CD4-positive, alpha-beta T cell treated with Interleukin-4 for 1 hour (primary cell): ENCODE results near the gene ZNF592.

Source experiments
- DNase-seq, 2 donors: peaks; one replicate each; pipeline ENCODE4 v3.0.0-alpha.2; 2020 to 2022

The ZNF592 gene

DNA sequence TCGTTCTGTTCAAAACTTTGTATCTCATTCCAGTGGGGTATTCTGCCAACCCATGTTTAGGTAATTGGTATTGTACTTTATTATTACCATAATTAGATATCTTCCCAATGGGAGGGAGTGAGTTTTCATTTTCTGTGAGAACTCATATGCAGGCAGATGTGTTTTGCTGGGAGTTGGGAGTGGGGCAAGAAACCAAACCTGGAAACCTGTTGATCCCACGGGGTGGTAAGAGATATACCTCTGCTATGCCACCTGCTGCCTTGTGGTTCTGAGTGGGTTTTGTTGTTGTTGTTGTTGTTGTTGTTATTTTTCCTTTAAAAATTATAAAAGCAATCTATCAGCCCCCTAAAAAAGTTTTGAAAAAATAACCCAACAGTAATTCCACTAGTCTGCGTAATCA, 32.1 kb downstream of the ZNF592 start:
- no peak for DNase-seq

DNA sequence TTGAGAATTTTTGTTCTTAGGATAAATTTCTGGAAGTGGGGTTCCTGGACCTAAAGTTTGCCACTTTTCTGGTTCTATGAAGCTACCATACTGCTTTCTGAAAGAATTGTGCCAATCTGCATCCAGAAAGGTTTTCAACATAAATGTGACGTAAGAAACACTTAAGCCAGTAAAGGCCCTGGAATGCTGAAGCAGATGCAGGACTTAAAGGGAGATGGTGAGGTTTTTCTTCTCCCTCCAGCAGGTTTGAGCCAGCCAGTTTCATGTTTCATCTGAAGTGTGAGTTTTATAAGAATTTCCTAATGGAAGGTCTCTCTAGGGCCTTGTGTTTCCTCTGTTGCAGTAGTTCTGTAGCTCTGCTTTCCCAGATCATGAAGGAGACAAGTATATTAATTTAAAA, 33.1 kb downstream of the ZNF592 start:
- DNase-seq: no peak

DNA sequence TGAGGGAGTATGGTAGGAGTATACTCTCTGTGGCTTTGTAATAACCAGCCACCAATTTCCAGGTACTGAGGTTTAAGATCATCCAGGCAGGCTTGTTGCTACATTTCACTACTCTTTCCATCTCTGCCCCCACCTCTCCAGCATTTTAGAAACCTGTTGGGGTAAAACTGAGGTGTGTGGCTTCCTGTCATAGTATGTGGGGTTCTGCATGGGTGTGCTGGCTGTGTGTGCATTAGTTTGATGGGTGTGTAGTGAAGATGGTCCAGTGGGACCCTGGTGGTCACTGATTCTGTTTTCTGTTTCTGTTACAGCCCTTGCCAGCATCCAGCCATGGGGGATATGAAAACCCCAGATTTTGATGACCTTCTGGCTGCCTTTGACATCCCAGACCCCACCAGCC, 34.0 kb downstream of the ZNF592 start:
- DNase-seq: no peak

DNA sequence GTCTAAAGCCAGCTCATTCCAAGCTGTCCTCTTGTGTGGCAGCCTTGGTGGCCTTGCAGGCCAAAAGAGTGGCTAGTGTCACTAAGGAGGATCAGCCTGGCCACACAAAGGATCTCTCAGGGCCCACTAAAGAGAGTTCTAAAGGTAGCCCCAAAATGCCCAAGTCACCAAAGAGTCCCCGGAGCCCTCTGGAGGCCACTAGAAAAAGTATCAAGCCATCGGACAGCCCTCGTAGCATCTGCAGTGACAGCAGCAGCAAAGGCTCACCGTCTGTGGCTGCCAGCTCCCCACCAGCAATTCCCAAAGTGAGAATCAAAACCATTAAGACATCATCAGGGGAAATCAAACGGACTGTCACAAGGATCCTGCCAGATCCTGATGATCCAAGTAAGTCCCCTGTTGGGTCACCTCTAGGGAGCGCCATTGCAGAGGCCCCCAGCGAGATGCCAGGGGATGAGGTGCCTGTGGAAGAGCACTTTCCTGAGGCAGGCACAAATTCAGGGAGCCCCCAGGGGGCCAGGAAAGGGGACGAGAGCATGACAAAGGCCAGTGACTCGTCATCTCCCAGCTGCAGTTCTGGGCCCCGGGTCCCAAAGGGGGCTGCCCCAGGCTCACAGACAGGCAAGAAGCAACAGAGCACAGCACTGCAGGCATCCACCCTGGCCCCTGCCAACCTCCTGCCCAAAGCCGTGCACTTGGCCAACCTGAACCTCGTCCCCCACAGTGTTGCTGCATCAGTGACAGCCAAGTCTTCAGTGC, 35.3 kb downstream of the ZNF592 start:
- no peak for DNase-seq

DNA sequence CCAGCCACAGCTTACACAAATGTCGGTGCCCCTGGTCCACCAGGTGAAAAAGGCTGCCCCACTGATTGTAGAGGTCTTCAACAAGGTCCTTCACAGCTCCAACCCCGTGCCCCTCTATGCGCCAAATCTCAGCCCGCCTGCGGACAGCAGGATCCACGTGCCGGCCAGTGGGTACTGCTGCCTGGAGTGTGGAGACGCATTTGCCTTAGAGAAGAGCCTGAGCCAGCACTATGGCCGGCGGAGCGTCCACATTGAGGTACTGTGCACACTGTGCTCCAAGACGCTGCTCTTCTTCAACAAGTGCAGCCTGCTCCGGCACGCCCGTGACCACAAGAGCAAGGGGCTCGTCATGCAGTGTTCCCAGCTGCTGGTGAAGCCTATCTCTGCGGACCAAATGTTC, 35.9 kb downstream of the ZNF592 start:
- no peak for DNase-seq

DNA sequence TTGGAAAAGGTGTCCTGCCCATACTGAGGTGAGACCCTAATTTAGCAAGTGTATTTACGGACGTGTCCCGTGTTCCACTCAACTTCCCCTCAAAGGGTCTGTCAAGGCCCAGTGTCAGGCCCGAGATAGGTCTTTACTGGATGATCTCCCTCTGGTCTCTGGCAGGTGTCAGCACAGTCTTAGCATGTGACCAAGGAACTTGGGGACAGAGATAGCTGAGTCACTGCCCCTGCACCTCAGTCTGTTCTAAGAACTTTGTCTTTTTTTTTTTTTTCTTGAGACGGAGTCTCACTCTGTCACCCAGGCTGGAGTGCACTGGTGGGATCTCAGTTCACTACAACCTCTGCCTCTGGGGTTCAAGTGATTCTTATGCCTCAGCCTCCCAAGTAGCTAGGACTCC, 36.7 kb downstream of the ZNF592 start:
- no peak for DNase-seq

DNA sequence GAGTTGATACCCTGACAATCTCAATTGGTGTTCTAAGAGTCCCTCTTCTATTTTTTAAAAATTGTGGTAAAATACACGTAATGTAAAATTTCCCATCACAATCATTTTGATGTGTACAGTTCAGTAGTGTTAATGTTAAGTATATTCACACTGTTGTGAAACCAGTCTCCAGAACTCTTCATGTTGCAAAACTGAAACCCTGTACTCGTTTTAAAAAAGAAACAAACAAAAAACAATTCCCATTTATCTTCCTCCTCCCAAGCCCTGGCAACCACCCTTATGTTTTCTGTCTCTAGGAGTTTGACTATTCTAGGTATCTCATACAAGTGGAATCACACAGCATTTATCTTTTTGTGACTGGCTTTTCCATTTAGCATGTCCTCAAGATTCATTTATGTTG, 40.1 kb downstream of the ZNF592 start:
- DNase-seq: no peak

DNA sequence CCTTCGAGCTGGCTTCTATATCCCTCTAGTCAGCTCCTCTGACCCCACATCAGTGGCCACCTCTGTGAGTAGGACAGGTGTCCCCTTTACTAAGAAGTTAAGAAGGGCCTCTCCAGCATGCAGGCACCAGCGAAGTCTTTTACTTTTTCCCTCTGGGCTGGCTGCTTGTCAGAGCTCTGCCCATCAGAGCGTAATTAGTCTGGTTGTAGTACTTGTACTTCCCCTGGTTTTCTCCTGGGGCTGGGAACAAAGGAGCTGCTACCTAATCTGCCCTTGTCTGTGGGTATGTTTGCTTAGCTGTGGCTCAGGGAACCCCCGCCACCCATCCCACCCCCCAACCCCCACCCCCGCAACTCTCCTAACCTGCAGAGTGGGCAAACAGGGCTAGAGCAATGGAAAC, 41.4 kb downstream of the ZNF592 start:
- DNase-seq: no peak

DNA sequence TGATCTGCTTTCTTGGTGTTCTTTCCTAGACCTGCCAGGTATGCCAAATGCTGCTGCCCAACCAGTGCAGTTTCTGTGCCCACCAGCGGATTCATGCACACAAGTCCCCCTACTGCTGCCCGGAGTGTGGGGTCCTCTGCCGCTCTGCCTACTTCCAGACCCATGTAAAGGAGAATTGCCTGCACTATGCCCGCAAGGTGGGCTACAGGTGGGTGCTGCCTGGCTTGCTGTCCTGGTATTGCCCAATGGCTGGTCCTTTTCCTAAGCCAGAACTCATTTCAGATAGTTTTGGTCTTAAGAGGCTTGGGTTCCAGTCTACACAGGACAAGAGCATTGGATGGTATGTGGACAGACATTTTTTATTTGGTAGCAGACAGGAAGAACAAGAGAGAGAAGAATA, 42.3 kb downstream of the ZNF592 start:
- DNase-seq: no peak

DNA sequence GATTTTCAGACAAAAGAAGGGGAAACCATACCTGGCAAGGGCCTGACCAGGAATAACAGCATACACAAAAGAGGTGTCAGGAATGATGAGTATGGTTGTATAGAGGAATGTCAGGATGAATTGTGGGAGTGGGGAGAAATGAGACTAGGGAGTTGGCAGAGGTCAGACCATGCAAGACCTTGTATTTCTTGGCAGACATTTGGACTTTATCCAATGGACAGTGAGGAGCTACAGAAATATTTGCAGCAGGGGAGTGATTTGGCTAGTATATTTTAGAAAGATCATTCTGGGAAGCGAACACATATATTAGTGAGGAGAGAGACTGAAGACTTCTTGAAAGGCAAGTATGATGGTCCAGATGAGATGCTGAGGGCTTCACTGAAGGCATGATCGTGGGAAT, 43.4 kb downstream of the ZNF592 start:
- DNase-seq: no peak

DNA sequence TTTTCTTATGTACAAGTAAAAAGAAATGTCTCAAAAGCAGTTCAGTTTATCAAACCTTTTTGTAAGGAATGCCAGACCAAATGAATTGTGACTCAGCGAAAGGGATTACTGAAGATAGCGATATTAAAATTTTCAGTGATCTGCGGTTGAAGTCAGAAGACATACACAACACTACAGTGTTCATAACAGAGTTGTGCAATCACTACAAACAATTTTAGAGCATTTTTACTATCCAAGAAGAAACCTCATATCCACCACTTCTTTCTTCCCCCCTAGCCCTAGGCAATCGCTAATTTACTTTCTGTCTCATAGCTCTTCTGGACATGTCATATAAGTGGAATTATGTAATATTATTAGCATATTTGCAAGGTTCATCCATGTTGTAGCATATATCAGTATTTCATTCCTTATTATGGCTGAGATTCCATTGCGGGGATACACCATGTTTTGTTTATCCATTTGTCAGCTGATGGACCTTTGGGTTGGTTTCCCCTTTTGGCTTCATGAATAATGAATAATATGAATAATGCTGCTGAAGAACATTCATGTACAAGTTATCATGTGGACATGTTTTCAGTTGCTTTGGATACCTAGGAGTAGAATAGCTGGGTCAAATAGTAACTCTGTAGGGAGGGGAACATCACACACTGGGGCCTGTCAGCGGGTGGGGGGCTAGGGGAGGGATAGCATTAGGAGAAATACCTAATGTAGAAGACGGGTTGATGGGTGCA, 45.2 kb downstream of the ZNF592 start:
- DNase-seq: no peak

DNA sequence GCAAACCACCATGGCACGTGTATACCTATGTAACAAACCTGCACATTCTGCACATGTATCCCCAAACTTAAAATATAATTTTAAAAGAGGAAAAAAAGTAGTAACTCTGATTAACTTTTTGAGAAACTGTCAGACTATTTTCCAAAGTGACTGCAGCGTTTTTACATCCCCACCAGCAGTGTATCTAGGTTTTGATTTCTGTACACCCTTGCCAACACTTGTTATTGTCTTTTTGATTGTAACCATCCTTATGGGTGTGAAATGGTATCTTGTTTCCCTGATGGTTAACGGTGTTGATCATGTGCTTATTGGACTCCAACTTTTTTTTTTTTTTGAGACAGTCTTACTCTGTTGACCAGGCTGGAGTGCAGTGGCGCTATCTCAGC, 45.8 kb downstream of the ZNF592 start:
- no peak for DNase-seq

DNA sequence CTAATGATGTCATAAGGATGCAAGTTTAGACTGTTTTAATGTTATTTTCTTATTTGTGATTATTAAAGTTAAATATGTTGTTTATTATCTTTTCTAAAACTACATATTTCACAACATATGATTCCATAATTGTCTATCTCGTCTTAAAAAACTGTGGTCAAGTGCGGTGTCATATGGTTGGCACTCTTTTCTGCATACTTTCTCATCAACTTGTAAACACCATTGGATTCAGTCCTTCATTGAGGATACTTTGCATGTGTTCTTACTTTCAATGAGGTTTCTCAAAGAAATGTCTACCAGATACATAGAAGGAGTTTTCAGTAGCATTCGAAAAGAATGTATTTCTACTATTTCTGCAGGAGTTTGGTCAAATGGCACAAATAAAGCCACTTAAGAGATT, 46.8 kb downstream of the ZNF592 start:
- DNase-seq: no peak

DNA sequence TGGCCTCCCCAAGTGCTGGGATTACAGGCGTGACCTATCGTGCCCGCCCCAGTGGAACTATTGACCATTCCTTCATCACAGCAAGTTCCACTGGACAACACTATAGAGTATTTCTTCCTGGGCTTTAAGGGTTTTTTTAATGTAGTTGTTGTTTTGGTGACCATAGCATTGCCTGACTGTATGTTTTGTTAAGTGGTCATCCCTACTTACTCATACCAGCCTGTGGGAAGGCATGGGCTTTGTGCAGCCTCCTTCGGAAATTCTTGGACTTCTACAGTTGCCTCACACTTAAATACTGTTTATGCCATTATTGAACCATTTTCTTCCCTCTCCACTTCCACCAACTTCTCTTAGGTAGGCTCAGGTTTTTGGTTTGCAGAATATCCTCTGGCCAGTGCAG, 48.8 kb downstream of the ZNF592 start:
- no peak for DNase-seq

DNA sequence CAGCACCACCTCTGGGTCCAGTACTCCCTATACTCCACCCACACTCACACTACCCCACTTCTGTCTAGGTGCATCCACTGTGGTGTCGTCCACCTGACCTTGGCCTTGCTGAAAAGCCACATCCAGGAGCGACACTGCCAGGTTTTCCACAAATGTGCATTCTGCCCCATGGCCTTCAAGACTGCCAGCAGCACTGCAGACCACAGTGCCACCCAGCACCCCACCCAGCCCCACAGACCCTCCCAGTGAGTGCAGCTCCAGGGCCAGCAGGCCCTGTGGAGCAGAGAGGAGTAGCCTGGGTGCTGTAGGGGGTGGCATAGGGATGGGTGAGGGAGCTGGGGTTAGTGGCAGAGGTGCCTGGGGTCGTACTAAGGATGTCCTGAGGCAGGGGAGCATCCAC, 49.4 kb downstream of the ZNF592 start:
- DNase-seq: no peak

DNA sequence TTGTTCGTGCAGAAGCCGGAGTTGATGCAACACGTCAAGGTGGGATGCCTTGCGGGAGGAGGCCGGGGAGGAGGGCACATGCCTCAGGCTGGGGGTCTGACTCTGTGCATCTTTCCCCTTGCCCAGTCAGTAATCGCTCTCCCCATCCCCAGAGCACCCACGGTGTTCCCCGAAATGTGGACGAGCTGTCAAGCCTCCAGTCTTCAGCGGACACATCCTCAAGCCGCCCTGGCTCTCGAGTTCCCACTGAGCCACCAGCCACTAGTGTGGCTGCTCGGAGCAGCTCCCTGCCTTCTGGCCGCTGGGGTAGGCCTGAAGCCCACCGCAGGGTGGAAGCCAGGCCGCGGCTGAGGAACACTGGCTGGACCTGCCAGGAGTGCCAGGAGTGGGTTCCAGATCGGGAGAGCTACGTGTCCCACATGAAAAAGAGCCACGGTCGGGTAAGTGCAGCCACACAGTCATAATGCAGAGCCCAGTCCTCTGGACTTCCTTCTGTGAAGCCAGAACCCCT, 50.1 kb downstream of the ZNF592 start:
- DNase-seq: no peak

DNA sequence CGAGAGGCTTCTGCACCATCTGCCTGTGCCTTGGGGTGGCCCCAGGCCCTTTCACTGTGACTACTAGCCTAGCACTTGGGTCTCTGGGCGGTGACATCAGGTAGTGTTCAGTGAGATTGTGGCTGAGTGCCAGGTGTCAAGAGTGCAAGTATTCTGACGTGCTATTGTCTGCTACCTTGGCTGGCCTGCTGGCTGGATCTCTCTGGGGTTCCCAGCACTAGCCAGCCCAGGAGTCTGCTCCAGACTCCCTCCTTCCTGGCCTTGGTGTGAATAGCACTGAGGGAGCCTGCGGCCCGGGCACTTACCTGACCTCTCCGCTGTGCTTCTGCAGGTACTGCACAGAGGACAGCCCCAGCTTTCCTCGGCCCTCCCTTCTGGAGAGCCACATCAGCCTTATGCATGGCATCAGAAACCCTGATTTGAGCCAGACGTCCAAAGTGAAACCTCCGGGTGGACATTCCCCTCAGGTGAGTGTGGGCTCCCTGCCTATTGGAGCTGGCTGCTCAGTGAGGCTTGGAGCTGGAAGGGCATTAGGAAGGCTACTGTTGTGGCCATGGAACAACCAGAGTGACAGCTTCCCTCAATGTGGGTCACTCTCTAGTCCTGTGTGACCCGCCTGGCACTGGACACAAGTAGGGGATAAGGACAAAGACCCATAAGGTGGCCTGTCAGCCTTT, 51.3 kb downstream of the ZNF592 start:
- no peak for DNase-seq

DNA sequence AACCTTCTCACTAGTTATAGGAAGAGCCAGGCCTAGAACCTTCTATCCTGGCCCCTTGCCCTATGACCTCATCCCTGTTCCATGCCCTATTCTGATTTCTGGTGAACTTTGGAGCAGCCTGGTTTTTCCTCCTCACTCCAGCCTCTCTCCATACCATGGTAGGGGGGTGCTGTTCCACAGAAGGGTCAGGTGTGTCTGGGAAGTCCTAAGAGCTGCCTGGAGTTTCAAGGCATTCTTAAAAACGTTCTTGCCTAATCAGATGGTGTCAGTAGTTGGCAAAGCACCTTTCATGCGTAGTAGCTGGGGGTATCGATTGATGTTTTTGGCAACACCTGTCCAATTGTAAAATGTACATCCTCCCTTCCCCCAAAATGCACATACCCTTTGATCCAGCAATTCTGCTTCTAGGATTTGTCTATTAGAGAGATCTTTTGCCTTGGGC, 52.0 kb downstream of the ZNF592 start:
- no peak for DNase-seq

DNA sequence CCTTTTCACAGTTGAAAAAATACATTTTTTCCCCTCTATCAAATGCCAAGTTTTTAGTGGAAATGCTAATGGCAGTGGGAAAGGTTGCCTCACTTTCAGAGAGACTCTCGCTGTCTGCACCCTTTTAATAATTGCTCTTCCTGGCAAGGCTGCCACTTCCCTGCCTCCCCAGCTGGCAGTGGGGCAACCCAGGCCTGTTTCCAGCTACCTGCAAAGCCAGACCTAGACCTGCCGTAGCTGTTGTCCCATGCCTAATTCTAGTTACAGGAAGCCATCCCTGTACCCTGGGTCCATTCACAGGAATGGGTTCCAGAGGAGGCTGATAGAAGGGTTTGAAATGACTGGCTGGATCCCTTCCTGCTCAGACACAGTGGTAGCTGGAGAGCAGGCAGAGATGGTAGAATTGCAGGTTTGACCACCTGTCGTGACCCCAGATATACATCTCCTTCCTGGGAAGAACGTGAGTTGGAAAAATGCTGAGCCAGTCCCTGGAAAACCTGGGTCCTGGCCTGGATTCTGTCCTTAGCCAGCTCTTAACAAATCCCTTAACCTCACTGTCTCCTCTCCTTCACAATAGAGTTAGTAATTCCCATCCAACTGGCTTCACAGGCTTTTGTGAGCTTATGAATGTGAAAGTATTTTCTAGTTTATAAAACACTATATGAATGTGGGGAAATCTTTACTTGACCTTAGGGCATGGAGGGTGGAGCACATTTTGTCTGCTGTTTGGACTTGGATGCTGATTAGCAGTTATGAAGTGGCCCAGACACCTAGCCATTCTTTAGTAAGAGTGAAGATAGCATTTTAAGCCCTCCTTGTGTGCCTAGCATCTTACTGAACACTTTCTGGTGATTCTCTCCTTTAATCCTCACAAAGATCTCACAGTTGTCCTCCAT, 55.9 kb downstream of the ZNF592 start:
- DNase-seq: no peak

DNA sequence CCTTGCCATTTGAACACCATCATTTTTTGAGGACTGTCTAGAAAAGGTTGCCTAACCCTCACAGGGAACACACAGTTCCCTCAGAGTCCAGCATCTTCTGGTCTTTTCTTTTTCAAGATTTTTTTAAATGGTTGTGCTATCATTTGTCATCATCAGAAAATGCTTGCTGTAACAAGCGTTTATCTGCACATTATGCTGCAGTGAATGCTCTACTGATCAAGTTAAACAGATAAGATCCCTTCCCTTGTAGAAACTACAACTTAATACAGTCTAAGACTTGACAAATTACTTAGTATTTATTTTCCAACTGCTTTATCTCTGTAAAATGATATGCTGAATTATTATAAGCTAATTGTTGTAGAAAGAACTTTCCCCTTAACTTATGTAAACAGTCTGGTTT, 56.8 kb downstream of the ZNF592 start:
- no peak for DNase-seq

DNA sequence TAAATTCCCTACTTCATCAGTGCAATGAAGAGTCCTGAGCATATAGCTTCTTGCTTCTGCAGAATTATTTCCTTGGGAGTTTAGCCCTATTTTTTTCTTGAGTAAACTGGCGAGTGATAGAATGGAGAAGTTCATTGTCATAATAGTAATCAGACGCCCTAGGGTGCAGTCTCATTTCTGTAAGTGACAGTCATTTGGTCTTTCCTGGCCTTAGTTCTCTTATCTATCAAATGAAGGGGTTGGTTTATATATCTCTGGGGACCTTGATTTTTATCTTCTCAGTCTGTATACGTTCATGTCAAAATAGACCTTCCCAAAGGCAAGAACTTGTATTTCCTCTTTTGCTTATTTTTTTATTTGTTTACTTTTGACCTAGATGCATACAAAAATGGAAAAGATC, 58.8 kb downstream of the ZNF592 start:
- DNase-seq: no peak

DNA sequence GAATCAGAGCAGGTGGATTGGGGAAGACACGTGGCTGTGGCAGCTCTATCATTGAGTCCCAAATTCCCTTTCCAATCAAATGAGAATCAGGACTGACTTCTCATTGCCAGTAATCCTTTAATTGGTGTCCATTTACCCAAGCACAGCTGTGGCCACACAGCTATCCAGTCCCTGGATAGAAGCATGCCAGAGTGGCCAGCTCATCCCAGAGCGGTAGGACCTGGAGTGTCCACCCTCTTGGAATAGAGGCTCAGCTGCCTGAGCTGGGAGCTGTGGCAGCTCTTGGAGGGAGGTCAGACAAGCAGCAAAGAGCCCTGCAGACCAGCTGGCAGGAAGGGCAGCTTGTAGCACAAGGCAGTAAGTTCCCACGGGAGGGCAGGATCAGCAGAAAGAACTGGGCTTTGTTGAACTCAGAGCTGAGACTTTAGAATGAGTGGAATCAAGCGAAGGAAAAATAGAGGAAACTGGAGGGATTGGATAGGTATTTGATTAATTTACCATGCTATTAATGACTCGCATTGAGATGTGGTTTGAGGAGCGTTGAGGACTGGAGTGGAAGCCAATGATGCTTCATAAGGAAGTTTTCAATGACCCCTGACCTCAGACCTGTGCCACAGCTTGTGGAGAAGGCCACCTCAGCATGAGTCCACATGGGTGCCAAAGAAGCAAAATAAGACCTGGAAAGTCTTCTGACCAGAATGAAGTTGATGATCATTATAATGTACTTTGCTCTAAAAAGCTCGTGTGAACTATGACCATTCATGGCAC, 61.9 kb downstream of the ZNF592 start:
- no peak for DNase-seq
